Stomach smooth muscle (tissue), 2 donors: ENCODE measurements around the gene SEMG2.
A peak's percentile ranks its signal among the peaks of the same experiment; 100 is the strongest.

Source experiments
- H3K27ac ChIP-seq: one replicate; pipeline ENCODE4 v1.7.0; 2013; ENCODE audit warnings: mild to moderate bottlenecking, low read length, inconsistent platforms
- H3K27me3 ChIP-seq, 2 donors: one replicate each; pipeline ENCODE4 v1.7.0; 2013; ENCODE audit warnings: low read length in 2 of 2; ENCODE audit not compliant: insufficient read depth in 2 of 2, control insufficient read depth in 1 of 2
- H3K36me3 ChIP-seq, 2 donors: one replicate each; pipeline ENCODE4 v1.7.0; 2013; ENCODE audit warnings: low read length in 2 of 2; ENCODE audit not compliant: control insufficient read depth in 2 of 2, insufficient read depth in 2 of 2
- H3K4me1 ChIP-seq: one replicate; pipeline ENCODE4 v1.7.0; 2013; ENCODE audit warnings: low read length; ENCODE audit not compliant: control insufficient read depth, insufficient read depth
- H3K4me3 ChIP-seq, 2 donors: one replicate each; pipeline ENCODE4 v1.7.0; 2013; ENCODE audit warnings: low read length in 2 of 2
- H3K9ac ChIP-seq, 2 donors: one replicate each; pipeline ENCODE4 v1.7.0; 2013; ENCODE audit warnings: low read length in 2 of 2, mild to moderate bottlenecking in 1 of 2
- H3K9me3 ChIP-seq, 2 donors: one replicate each; pipeline ENCODE4 v1.7.0; 2013; ENCODE audit warnings: low read length in 2 of 2; ENCODE audit not compliant: control insufficient read depth in 2 of 2
- donor health status: healthy.
- donor health status: Pancreatic carcinoma.

The SEMG2 gene

DNA sequence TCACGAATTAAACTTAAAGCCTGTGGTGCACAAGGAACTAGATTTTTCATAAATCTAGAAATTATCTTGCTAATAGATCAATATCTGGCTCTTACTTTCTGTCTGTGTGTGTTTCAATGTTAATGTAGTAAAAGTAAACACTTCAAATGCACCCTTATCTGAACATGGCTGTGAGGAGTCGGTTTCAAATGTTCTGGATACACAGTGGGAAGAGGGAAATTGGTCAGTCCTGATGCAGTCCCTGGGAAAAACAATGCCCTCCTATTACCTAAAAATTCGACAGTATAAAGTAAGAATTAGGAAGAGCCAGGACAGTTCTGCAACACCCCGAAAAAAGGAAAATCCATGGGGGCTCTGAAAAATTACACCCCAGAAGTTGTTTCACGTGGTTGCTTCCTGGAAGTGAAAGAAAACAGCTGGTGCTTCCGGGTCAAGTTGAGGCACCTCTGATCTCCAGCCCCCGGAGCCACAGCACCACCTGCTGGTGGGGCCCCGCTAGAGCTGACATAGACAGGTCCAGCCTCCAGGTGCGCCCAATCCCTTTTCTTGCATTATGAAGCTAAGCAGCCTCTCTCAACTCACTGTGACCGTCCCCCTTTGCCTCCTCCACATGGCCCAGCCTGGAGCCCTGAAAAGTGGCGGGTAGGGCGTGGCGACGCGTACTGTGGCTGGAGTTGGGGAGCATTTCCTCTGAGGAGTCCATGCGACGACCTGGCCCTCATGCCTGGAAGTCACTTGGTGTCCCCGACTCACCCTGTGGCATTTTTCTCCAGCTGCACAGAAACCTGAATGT lies 8.3 kb downstream of the SEMG2 start:
- H3K36me3 ChIP-seq, result no peaks in the 10 kb centered on the region
- no peak overlapping the region for H3K4me3 ChIP-seq
- peaks cover 0 to 4% of the 10 kb centered on the region in 2 donors for H3K27me3 ChIP-seq
- H3K4me1 ChIP-seq, result no peaks in the 10 kb centered on the region
- no peak overlapping the region for H3K9ac ChIP-seq
- peaks cover 0 to 6% of the 10 kb centered on the region in 2 donors for H3K9me3 ChIP-seq
- H3K27ac ChIP-seq, result no peak overlapping the region

DNA sequence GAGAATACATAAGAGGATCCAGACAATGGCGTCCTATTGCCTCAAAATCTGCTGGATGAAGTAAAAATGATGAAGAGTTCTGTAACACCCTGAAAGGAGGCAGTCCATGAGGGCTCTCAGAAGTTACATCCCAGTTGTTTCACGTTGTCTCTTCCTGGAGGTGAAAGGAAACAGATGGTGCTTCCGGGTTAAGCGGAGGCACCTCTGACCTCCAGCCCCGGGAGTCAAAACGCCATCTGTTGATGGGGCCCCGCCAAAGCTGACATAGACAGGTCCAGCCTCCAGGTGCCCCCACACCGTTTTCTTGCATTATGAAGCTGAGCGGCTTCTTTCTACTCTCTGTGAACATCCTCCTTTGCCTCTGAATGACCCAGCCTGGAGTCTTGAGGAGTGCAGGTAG lies 9.5 kb downstream of the SEMG2 start:
- H3K4me3 ChIP-seq, result no peak overlapping the region
- H3K36me3 ChIP-seq, result no peaks in the 10 kb centered on the region

DNA sequence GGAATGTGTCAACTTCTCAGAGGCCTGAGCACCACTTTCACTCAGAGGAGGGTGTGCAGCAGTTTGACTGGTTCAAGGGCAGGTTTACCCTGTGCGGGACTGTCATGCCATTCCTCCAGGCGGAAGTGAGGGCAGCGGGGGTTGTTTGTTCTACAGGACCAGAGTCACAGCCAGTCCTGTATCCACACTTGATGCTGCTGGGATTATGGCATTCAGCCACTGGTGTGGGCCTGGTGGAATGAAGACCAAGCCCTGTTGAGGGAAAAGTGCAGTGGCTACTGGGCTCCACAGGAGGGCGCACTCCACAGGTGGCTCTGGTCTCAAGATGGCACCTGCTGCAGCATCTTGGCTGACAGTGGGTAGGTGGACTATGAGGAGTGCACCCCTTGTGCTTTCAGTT lies 14.8 kb downstream of the SEMG2 start:
- Histone ChIP-seq H3K27ac (no peak overlapping the region), H3K27me3 (peaks cover 5 to 10% of the 10 kb centered on the region in 2 donors), H3K9me3 (peaks cover 0 to 16% of the 10 kb centered on the region in 2 donors), H3K4me3 (no peak overlapping the region), H3K9ac (no peak overlapping the region), H3K36me3 (no peaks in the 10 kb centered on the region), H3K4me1 (no peaks in the 10 kb centered on the region)

More for the DNA sequence above, 9.5 kb downstream of the SEMG2 start:
- Histone ChIP-seq H3K9me3 (peaks cover 0 to 14% of the 10 kb centered on the region in 2 donors), H3K27me3 (peaks cover 4% of the 10 kb centered on the region in 2 donors), H3K27ac (no peak overlapping the region), H3K9ac (no peak overlapping the region), H3K4me1 (no peaks in the 10 kb centered on the region)

DNA sequence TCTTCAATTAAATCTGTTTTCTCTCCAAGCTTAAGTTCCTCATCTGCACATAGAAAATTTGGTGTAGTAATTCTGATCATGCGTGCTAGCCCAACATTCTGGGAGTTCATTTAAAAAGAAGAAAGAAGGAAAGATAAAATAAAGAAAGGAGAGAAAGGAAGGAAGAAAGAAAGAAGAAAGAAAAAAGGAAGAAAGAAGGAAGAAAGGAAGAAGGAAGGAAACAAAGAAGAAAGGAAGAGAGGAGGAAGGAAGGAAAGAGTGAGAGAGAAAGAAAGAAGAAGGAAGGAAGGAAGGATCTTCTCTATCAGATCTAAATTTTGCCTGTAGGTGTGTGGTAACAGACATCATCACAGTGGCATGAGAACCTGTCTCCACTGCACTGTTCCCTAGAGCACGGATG lies 17.0 kb downstream of the SEMG2 start:
- Histone ChIP-seq H3K4me1 (no peaks in the 10 kb centered on the region), H3K27ac (no peak overlapping the region)

DNA sequence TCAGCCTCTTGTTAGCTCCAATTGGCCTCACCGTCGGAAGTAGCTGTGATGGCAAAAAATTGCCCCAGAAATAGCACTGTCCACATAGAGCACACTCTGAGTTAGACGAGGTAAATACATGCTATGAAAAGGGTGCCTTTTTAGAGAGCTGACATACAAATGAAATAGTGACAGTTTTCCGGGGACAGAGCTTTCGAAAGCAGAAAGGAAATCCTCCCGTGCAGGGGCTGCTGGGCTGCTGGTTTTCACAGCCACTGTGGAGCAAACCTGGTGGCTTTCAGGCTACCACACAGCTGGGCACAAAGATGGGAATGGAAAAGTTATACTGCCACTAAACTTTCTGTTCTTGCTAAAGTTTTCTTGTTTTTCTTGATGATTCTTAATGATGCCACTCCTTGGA lies 24.9 kb downstream of the SEMG2 start:
- H3K4me1 ChIP-seq, result no peaks in the 10 kb centered on the region
- H3K27ac ChIP-seq, result no peak overlapping the region
- no peaks in the 10 kb centered on the region for H3K36me3 ChIP-seq
- no peak overlapping the region for H3K4me3 ChIP-seq
- H3K9ac ChIP-seq, result no peak overlapping the region
- peaks cover 0 to 3% of the 10 kb centered on the region in 2 donors for H3K27me3 ChIP-seq
- H3K9me3 ChIP-seq, result no peaks in the 10 kb centered on the region

More for the DNA sequence above, 17.0 kb downstream of the SEMG2 start:
- Histone ChIP-seq H3K9me3 (peaks cover 0 to 14% of the 10 kb centered on the region in 2 donors), H3K9ac (no peak overlapping the region), H3K27me3 (peaks cover 5 to 7% of the 10 kb centered on the region in 2 donors), H3K36me3 (no peaks in the 10 kb centered on the region), H3K4me3 (no peak overlapping the region)

DNA sequence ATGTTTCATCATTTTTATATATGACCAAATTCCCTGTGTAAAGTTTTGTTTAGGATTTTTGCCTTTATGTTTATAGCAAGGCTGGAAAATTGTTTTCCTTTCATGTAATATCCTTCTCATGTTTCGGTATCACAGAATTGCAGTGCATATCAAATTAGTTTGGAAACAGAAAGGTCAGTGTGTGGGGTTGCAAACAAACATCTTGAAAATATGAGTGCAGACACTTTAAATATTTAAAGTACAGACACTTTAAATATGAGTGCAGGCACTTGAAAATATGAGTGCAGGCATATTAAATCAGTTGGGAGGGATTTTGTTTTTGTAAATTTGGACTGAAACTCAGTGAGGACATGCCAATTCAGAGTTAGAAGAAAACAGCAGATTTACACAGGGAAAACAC lies 26.7 kb downstream of the SEMG2 start:
- Histone ChIP-seq H3K9me3 (no peaks in the 10 kb centered on the region), H3K4me3 (no peak overlapping the region), H3K36me3 (no peaks in the 10 kb centered on the region), H3K9ac (no peak overlapping the region), H3K4me1 (no peaks in the 10 kb centered on the region), H3K27ac (no peak overlapping the region), H3K27me3 (peaks cover 3 to 4% of the 10 kb centered on the region in 2 donors)

DNA sequence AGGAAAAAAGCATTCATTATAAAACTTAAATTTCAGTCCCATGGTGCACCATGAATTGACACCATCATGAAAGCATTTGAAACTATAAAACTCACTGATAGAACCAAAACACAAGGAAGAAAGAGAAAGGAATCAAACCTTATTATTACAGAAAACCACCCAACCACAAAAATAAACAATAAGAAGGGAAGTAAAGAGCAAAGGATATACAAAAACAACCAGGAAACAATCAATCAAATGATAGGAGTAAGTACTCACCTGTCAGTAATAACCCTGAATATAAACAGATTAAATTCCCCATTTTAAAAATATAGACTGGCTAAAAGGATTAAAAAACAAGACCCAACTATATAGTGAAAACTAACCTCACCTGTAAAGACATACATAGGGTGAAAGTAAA lies 27.4 kb downstream of the SEMG2 start:
- no peak overlapping the region for H3K4me3 ChIP-seq
- no peaks in the 10 kb centered on the region for H3K9me3 ChIP-seq
- no peaks in the 10 kb centered on the region for H3K36me3 ChIP-seq
- H3K9ac ChIP-seq, result no peak overlapping the region
- H3K27ac ChIP-seq, result no peak overlapping the region
- H3K27me3 ChIP-seq, result peaks cover 3 to 7% of the 10 kb centered on the region in 2 donors
- H3K4me1 ChIP-seq, result no peaks in the 10 kb centered on the region

DNA sequence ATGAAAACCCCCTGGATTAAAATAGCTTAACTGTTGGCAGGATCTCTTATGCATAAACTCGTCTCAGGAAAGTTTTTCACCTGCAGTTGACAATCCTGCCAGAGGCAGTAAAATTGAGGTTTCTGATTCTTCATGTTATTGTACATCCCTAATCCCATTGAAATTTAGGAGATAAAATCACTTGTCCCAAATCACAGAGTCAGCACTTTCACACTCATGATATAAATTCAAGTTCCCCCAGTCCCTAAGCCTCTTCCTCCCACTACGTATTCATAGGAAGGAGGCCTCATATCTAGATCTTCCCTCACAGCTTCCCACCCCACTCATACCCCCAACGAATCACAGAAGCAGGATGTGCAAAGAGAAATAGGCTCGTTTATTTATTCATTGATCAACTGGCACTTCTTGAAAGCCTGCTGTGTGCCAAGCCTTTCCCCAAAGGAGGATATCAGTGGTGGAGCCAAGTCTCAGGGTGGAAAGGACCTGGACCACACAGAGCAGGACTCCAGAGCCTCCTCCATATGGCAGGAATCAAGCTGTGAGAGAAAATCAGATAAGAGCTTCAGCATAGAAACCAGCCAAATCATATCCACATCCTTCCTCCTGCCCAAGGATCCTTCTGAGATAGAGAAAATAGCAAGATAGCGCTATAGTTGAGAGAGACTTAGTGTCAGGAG lies 30.8 kb downstream of the SEMG2 start:
- Histone ChIP-seq H3K27me3 (peaks cover 0 to 9% of the 10 kb centered on the region in 2 donors), H3K4me3 (no peak overlapping the region), H3K27ac (no peak overlapping the region), H3K4me1 (peaks cover 5% of the 10 kb centered on the region), H3K9ac (no peak overlapping the region), H3K36me3 (no peaks in the 10 kb centered on the region), H3K9me3 (no peaks in the 10 kb centered on the region)

DNA sequence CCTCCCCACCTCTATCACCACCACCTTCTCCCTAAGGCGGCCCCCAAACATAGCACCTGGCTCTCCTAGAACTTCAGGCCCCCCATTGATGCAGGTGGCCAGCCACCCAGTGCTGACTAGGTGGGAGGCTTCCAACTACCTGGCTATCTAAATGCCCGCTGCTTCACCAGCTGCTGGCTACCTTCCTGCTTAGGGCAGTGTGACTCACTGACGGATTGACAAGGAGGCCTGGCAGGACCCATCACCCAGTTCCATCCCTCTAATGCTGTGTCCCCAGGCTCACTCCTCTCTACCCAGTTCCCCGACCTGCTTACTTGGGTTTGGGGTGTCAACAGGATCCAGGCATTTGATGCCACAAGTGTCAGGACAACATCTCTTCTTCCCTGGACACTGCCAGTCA lies 32.1 kb downstream of the SEMG2 start:
- H3K27me3 ChIP-seq, result peaks cover 0 to 9% of the 10 kb centered on the region in 2 donors
- H3K4me3 ChIP-seq, result no peak overlapping the region

DNA sequence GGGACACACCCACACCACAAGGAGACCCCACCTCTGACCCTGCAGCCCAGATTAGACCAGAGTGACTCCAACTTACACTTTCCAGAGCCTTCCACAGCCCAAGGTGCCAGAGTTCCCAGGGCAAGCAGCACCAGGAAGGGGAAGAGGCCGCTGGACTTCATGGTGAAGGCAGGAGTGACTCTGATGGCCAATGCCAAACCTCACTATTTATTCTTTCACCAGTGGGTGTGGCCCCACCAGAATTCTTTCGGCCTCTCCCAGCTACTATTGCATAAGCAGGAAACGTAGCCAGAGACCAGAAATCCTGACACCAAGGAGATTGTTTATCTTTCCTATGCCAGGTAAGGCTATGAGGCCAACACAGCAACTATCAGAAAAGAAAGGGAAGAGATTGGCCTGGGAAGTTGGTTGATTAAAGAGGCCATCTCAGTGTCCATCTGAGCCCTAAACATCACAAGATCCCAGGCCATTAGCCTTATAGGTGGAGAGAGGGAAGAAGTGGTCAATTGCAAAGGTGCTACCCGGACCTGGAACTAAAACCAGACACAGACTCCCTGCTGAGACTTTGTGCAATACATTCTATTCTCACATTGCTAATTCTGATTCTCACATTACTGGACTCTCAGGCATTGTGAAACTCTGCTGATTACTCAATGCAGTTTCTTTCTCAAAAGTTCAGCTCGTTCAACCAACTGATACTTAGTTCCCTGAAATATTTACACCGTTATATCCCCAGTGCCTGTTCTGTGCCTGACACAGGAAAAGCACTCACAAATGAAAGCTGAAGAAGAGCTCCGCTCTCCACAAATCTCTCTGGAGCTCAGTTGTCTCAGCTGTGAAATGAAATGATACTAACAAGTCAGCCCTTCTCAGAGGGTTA lies 33.5 kb downstream of the SEMG2 start, which contains the start of gene SLPI:
Gene SLPI (minus strand): TSS at position 182 of the 880 bp plus-strand sequence. CDS start 21 bp downstream, at position 161.
- H3K27me3 ChIP-seq, result peaks cover 0 to 10% of the 10 kb centered on the region in 2 donors
- peaks cover 5% of the 10 kb centered on the region for H3K4me1 ChIP-seq
- no peak within 1 kb of the TSS for H3K27ac ChIP-seq
- H3K36me3 ChIP-seq, result no peaks in the 10 kb centered on the region
- H3K9me3 ChIP-seq, result no peaks in the 10 kb centered on the region
- H3K9ac ChIP-seq, result no peak within 1 kb of the TSS
- peak within 1 kb of the TSS in 1 of 2 donors; percentile 40 for H3K4me3 ChIP-seq

More for the DNA sequence above, 32.1 kb downstream of the SEMG2 start:
- Histone ChIP-seq H3K9ac (no peak overlapping the region), H3K36me3 (no peaks in the 10 kb centered on the region), H3K4me1 (peaks cover 5% of the 10 kb centered on the region), H3K9me3 (no peaks in the 10 kb centered on the region), H3K27ac (no peak overlapping the region)
